ENCODE data around the gene ZC3HAV1L.
A peak's percentile ranks its signal among the peaks of the same experiment; 100 is the strongest.

ZC3HAV1L gene

GRCh38 chr7:139046143-139046542, 10.3 kb upstream of the ZC3HAV1L start:
- H3K36me3 ChIP-seq (replicated peaks): peaks cover 26% of the 10 kb centered on the region

GRCh38 chr7:139044813-139045794, 9.3 kb upstream of the ZC3HAV1L start:
- no peak for DNase-seq (ENCODE audit: low spot score in 2 of 2)
- Histone ChIP-seq H3K27me3 (ENCODE audit: low read depth) (no peaks in the 10 kb centered on the region), H3K9me3 (no peaks in the 10 kb centered on the region), H3K36me3 (replicated peaks) (peaks cover 26% of the 10 kb centered on the region), H3K4me3 (no peak overlapping the region), H3K4me1 (no peaks in the 10 kb centered on the region)
- in situ Hi-C loops (cut with MboI; ENCODE audit: low sequenced_read_pairs): no loop called here

More at GRCh38 chr7:139046143-139046542, 10.3 kb upstream of the ZC3HAV1L start:
- Histone ChIP-seq H3K4me3 (no peak overlapping the region), H3K9me3 (no peaks in the 10 kb centered on the region), H3K4me1 (no peaks in the 10 kb centered on the region), H3K27me3 (ENCODE audit: low read depth) (no peaks in the 10 kb centered on the region)
- in situ Hi-C loops (cut with MboI; ENCODE audit: low sequenced_read_pairs): no loop called here
- no peak for DNase-seq (ENCODE audit: low spot score in 2 of 2)

- no peaks in the 10 kb centered on the region for H3K27me3 ChIP-seq (ENCODE audit: low read depth)
- in situ Hi-C loops (cut with MboI; ENCODE audit: low sequenced_read_pairs): no loop called here
- no peaks in the 10 kb centered on the region for H3K4me1 ChIP-seq
- H3K4me3 ChIP-seq: no peak overlapping the region
- no peaks in the 10 kb centered on the region for H3K9me3 ChIP-seq
- no peak for DNase-seq (ENCODE audit: low spot score in 2 of 2)
- peaks cover 23% of the 10 kb centered on the region for H3K36me3 ChIP-seq (replicated peaks)
Measured at GRCh38 chr7:139043823-139044812, 8.3 kb upstream of the ZC3HAV1L start.

DNA sequence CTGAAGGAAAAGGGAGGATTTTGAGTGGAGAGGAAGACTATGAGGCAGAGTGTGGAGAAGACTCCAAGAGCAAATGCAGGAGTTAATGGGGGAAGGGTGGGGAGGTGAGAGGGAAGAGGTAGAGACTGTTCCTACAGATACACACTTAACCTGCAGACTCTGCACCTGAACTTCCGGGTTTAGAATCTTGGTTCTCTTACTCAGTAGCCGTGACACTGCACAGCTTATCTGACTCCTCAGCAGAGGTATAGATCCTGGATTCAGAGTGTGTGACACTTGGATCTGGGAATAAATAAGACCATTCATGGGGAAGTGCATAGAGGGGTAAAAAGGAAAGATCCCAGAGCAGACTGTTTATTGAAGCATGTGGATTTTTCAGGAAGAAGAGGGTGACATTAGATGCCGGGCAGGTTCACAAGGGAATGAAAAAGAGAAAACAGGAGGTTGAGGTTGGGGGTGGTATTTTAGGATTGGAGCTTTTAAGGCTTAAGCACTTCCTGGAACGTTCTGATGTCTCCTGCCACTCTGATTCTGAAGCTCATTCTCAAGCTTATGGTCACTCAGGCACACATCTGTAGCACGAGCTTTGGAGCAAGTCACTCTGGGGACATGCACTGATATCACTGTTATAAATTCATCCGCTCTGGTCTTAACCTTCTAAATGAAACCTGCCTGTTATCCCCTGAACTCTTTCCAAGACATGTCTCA, 5.7 kb upstream of the ZC3HAV1L start:
- Histone ChIP-seq H3K9me3 (no peaks in the 10 kb centered on the region), H3K4me3 (no peak overlapping the region), H3K4me1 (no peaks in the 10 kb centered on the region; the same call in 1 of the 2 replicates), H3K36me3 (replicated peaks) (peaks cover 18% of the 10 kb centered on the region), H3K27me3 (ENCODE audit: low read depth) (no peaks in the 10 kb centered on the region)
- no peak for DNase-seq (ENCODE audit: low spot score in 2 of 2)
- in situ Hi-C loops (cut with MboI; ENCODE audit: low sequenced_read_pairs): no loop called here

- no peaks in the 10 kb centered on the region for H3K27me3 ChIP-seq (ENCODE audit: low read depth)
- DNase-seq (ENCODE audit: low spot score in 2 of 2): no peak
- H3K4me1 ChIP-seq: peaks cover 16% of the 10 kb centered on the region
- H3K4me3 ChIP-seq: no peak overlapping the region
- in situ Hi-C loops (cut with MboI; ENCODE audit: low sequenced_read_pairs): no loop called here
- H3K9me3 ChIP-seq: no peaks in the 10 kb centered on the region
- peaks cover 11% of the 10 kb centered on the region for H3K36me3 ChIP-seq (replicated peaks)
Measured at GRCh38 chr7:139038691-139039090, 2.8 kb upstream of the ZC3HAV1L start.

DNA sequence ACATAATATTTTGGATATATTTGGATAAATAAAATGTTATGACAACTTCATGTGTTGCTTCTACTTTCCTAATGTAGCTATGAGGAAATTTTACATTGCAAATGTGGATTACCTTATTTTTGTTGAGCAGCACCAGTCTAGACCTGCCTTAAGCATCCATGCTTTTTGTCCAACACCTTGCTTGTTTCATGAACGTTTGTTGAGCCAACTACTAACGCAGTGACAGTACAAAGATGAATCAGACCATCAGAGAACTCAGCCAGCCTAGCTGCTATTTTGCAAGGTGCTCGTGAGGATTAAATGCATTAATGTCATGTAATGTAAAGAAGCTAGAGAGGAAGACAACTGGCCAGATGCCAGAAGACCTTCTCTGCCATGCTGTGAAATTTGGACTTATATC, 1.1 kb upstream of the ZC3HAV1L start:
- H3K36me3 ChIP-seq (replicated peaks): peaks cover 22% of the 10 kb centered on the region
- no peaks in the 10 kb centered on the region for H3K9me3 ChIP-seq
- in situ Hi-C loops (cut with MboI; ENCODE audit: low sequenced_read_pairs): no loop called here
- DNase-seq (ENCODE audit: low spot score in 2 of 2): no peak
- no peak overlapping the region for H3K4me3 ChIP-seq
- no peaks in the 10 kb centered on the region for H3K27me3 ChIP-seq (ENCODE audit: low read depth)
- peaks cover 16% of the 10 kb centered on the region for H3K4me1 ChIP-seq

DNA sequence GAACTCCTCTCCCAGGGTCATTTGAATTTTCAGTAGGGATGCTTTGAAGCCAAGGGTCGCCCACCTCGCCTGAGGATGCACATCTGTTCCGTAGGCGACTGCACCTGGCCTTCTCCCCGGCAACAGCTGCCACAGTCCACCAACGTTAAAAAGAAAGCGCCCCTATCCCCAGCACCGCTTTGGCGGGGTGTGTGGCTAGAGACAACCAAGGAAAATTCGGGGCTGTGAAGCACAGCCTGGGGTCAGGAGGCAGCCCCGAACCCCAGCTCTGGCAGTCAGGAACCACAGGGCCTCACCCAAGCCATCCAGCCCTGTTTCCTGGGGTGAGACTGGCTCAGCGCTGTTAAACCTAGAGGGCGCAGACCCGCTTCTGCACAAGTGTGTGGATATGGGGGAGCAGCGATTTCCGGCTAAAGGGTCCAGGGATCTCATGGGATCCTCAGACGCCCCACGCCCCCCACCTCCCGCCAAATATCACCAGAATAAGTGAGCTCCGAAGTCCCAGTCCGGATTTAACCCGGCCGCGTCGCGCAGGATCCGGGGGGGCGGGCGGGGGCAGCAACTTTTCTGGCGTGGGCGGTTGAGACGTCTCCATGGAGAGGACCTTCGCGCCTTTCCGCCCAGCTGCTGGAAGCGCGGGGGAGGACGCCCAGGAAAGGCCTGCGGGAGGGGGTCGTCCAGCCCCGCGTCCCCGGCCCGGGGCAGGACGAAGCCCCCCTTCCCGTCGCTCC, 822 bp downstream of the ZC3HAV1L start:
- peaks cover 16% of the 10 kb centered on the region for H3K4me1 ChIP-seq
- peak in 1 of 2 experiments; percentile 44 for DNase-seq (ENCODE audit: low spot score in 2 of 2)
- no peaks in the 10 kb centered on the region for H3K27me3 ChIP-seq (ENCODE audit: low read depth)
- H3K9me3 ChIP-seq: no peaks in the 10 kb centered on the region
- in situ Hi-C loops (cut with MboI; ENCODE audit: low sequenced_read_pairs): no loop called here
- H3K36me3 ChIP-seq (replicated peaks): peaks cover 35% of the 10 kb centered on the region
- H3K4me3 ChIP-seq: peak overlapping the region; percentile 49

DNA sequence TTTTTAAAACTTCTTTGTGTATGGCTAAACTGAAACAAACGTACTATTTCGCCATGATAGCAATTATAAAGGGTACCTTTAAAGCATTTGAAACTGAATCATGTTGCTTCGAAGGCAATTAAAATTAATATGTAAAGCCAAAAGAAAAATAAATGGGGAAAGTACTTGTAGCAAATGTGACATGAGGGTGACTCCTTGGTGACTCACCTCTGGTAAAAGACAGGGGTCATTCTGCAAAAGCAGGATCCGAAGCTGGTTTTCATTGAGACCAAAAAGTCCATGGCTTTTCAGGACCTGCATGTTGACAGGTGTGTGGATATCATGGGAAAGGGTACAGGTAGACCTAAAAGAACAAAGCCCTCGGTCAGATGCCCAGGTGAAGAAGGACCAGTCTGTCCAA, 1.5 kb downstream of the ZC3HAV1L start:
- peak overlapping the region; percentile 49 for H3K4me3 ChIP-seq
- H3K9me3 ChIP-seq: no peaks in the 10 kb centered on the region
- H3K27me3 ChIP-seq (ENCODE audit: low read depth): no peaks in the 10 kb centered on the region
- in situ Hi-C loops (cut with MboI; ENCODE audit: low sequenced_read_pairs): no loop called here
- H3K4me1 ChIP-seq: peaks cover 16% of the 10 kb centered on the region
- peaks cover 38% of the 10 kb centered on the region for H3K36me3 ChIP-seq (replicated peaks)
- no peak for DNase-seq (ENCODE audit: low spot score in 2 of 2)

GRCh38 chr7:139033346-139034114, 2.3 kb downstream of the ZC3HAV1L start:
- Histone ChIP-seq H3K36me3 (replicated peaks) (peaks cover 42% of the 10 kb centered on the region), H3K4me3 (no peak overlapping the region)
- in situ Hi-C loops (cut with MboI; ENCODE audit: low sequenced_read_pairs): no loop called here

DNA sequence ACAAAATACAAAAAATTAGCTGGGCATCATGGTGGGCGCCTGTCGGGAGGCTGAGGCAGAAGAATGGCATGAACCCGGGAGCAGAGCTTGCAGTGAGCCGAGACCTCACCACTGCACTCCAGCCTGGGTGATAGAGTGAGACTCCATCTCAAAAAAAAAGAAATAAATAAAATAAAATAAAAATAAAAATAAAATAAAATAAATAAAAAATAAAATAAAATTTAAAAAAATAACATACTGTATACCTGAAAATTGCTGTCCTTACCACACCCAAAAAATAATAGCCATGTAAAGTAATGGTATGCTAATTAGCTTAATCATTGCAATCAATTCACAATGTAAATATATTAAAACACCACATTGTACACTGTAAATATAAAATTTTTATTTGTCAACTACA, 3.4 kb downstream of the ZC3HAV1L start:
- in situ Hi-C loops (cut with MboI; ENCODE audit: low sequenced_read_pairs): no loop called here
- no peak overlapping the region for H3K4me3 ChIP-seq
- no peak for DNase-seq (ENCODE audit: low spot score in 2 of 2)
- H3K4me1 ChIP-seq: peaks cover 16% of the 10 kb centered on the region
- no peaks in the 10 kb centered on the region for H3K27me3 ChIP-seq (ENCODE audit: low read depth)
- no peaks in the 10 kb centered on the region for H3K9me3 ChIP-seq
- peaks cover 50% of the 10 kb centered on the region for H3K36me3 ChIP-seq (replicated peaks)

More at GRCh38 chr7:139033346-139034114, 2.3 kb downstream of the ZC3HAV1L start:
- no peak for DNase-seq (ENCODE audit: low spot score in 2 of 2)
- Histone ChIP-seq H3K9me3 (no peaks in the 10 kb centered on the region), H3K27me3 (ENCODE audit: low read depth) (no peaks in the 10 kb centered on the region), H3K4me1 (peaks cover 16% of the 10 kb centered on the region)

DNA sequence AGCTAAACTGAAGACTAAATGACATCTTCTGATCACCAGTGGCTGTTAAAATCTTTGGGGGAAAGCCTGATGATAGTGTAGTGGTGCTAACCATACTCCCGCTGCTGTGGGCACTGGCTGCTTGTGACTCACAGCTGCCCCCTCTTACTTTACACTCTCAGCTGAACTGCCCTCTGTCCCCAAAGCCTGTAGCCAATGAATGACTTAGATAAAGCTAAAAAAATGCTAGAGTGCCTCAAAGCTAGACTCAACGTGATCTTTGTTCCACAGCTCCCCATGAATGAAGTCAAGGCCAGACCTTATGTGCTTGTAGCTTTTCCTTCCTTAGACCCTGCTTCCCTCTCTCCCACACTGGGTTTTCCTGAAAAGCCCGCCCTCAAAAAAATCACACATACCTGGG, 6.5 kb downstream of the ZC3HAV1L start:
- Histone ChIP-seq H3K36me3 (replicated peaks) (peaks cover 70% of the 10 kb centered on the region), H3K4me3 (no peak overlapping the region), H3K27me3 (ENCODE audit: low read depth) (no peaks in the 10 kb centered on the region), H3K9me3 (no peaks in the 10 kb centered on the region), H3K4me1 (peaks cover 4% of the 10 kb centered on the region)
- DNase-seq (ENCODE audit: low spot score in 2 of 2): no peak
- in situ Hi-C loops (cut with MboI; ENCODE audit: low sequenced_read_pairs): no loop called here

GRCh38 chr7:139026551-139026950, 9.3 kb downstream of the ZC3HAV1L start:
- Histone ChIP-seq H3K4me3 (no peak overlapping the region), H3K36me3 (replicated peaks) (peaks cover 57% of the 10 kb centered on the region), H3K27me3 (ENCODE audit: low read depth) (no peaks in the 10 kb centered on the region), H3K4me1 (no peaks in the 10 kb centered on the region), H3K9me3 (no peaks in the 10 kb centered on the region)
- DNase-seq (ENCODE audit: low spot score in 2 of 2): no peak
- in situ Hi-C loops (cut with MboI; ENCODE audit: low sequenced_read_pairs): no loop called here
